Stimulated activated CD8-positive, alpha-beta memory T cell treated with anti-CD3 and anti-CD28 coated beads, Interleukin-12 subunit alpha, Interleukin-12 subunit beta, amount 100 ng/mL, for 24 hours (primary cell): ENCODE data around the gene ELAVL4.
"Not testable (repeated sequence)": the region's sequence is repeated elsewhere in the genome, so short reads cannot be mapped to it uniquely, and the experiment has no call there.

Experiments used
- DNase-seq: peaks from one replicate; pipeline ENCODE4 v3.0.0-alpha.2; 2020; ENCODE audit errors: extremely low read depth

The ELAVL4 gene

GRCh38 chr1:50123071-50123470 is 14.4 kb downstream of the ELAVL4 start:
- no peak for DNase-seq

- DNase-seq = no peak
These were observed 18.4 kb downstream of the ELAVL4 start for GRCh38 chr1:50126927-50127715.

DNA sequence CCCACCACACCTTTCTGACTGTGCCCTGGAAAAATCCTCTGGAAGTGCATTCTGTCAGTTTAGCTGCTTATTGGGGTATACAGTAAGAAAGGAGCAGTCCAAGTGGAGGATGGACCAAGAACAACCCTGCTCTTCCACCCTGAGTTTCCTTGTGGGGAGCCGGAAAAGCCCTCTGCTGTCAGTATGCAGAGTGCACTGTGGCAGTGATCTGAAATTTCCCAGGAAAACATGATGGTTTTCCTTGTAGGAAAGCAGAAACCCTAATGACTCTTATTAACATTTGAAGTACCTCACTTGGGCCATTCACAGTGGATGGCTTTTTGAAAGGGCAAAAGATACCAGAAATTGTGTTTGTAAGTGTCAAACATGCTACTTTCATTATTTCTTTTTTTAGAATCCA is 20.5 kb downstream of the ELAVL4 start:
- DNase-seq = no peak

DNA sequence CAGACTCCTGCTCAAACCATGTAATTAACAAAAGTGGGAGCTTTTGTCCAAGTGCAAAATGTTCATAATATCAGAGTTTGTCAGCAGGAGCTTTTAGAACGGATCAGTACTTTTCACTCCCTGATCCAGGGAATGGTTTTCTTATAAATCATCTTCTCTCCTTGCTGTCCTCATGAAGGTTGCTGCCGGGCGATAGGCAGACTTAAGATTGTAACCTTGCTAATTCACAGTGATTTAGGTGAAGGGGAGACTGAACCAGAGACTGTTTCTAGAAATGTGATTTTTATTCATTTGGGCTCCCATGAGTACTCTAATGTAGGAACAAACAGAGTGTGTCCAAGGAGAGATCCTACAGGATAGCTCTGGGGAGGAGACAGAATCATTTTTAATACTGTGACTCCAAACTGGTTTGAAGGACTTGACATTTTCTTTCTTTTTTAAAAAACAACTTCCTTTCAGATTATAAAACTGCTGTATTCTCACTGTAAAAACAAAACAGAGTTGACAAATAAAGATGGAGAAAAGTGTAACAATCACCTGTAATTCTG is 23.7 kb downstream of the ELAVL4 start:
- no peak for DNase-seq

GRCh38 chr1:50135716-50136115 is 27.0 kb downstream of the ELAVL4 start:
- DNase-seq = no peak

DNA sequence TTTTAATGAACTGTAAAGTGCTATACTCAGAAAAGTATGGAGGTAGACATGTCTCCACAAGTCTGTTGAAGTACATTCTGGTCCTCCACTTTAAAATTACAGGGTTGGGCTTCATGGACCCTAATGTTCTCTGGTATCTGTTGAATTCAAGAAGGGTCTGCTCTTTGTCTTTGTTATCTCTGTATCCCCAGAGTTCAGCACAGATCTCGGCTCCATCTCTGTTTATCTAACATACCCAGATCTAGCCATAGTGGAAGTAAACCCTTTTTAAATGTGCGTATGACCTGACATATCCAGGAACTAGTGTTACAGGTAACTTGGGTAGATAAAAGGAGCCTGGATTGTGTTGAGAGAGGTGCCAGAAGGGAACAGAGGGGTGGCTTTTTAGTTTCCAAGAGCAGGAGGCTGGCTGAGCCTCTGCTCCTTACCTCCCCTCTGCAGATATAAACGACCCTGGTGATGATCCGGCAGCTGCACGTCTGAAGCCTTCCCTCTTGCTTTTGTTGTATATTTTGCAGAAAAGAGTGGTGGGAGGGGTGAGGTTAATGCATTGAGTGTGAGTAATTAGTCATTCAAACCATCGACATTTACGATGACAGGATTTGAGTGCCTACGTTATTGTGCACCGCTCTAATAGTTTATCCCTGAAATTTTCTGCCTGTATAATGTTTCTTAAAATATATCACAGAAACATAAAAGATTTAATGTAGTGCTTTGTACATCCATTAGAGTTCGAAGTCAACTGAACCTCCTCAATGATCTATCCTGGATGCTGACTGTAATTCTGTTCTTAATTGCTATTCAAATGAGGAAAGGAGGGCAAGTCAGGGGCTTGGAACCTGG is 30.8 kb downstream of the ELAVL4 start:
- no peak for DNase-seq

DNA sequence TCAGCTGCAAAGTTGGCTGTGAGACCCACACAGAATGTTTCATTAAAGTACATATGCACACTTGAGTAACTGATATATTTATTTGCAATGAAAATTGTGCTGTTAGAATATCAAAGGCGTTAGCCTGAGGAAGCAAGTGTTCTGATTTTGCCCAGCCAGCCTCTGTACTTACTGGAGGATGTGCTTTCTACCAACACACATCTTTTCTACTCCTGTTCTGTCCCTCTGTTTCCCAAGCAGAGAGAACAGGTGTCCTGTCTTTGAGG is 31.4 kb downstream of the ELAVL4 start:
- DNase-seq = no peak

- DNase-seq = no peak
These were observed 38.6 kb downstream of the ELAVL4 start for GRCh38 chr1:50147191-50147850.

GRCh38 chr1:50148142-50148923 is 39.6 kb downstream of the ELAVL4 start:
- DNase-seq = no peak

GRCh38 chr1:50152236-50152635 is 43.5 kb downstream of the ELAVL4 start:
- no peak for DNase-seq

DNA sequence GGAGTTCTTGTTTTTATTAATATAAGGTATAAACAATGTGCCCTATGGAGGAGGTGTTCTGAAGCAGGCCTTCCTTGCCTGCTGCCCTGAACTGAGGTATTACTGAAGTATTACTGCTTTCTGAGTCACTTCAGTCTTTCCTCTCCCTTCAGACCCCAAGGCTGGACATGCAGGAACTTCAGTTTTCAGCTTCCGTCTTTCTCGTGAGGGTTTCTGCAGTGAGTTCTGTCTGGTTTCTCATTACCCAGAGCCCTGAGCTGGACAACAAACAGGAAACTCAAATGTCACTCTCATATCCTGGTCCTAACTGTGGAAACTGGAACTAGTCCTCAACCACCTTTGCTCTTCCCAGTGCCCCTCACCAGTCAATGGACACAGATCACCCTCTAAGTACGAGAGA is 46.8 kb downstream of the ELAVL4 start:
- no peak for DNase-seq

- no peak for DNase-seq
These were observed 47.7 kb downstream of the ELAVL4 start for GRCh38 chr1:50156241-50157010.

DNA sequence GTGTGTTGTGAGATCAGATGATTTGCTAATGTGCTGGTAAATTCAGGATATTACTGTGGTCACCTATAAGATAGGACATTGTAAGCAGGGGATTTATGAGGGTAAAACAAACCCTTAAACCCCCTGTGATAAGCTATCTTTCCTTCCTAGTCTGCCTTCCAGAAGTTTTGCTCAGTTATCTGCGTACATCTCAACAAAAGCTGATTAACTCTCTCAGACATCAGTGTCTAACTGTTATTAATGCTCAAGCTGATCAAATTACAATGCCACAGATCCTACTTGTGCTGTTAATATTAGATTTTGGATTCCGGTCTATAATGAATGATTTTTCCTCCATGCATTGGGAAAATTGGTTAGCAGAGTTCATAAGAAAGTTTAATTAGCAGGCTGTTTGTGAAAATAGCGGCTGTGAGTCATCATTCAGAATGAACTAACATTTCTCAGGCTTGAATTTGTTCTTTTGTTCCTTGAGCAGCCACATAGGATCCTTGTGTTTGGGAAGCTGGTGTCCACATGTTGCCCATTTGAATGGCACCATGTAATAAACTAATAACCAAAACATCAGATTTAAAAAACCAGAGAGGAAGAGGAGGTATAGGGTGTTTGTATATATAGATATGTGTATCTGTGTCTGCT is 48.7 kb downstream of the ELAVL4 start:
- no peak for DNase-seq

- DNase-seq = no peak
These were observed 49.7 kb downstream of the ELAVL4 start for GRCh38 chr1:50158421-50158820.

DNA sequence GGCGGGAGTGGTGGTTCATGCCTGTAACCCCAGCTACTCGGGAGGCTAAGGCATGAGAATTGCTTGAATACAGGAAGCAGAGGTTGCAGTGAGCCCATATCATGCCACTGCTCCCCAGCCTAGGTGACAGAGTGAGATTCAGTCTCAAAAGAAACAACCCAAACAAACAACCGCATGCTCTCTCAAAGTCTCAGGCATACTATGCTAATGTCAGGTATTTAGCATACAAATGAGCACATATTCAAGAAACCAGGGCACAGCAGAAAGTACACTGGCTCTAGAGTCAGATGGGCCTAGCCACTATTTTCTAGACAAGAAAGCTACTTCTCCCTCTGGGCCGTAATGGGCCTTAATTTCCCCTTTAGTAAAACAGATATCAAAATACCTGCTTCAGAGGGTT is 55.0 kb downstream of the ELAVL4 start:
- no peak for DNase-seq

DNA sequence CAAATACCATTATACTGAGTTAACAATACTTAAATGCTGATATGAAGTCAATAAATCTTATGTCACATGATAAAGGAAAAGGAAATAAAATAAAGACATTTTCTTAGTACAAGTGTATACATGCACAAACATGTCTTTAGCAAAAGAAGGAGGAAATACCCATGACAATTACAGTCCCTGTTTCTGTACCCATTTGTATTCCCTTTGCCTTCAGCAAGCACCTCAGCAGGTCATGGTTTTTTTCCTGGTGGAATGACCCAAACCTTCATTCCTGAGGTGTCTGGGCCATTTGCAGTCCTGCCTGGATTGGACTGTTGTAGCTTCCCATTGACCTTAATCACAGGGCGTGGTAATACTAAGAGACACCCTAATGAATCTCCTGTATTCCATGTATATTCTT is 57.6 kb downstream of the ELAVL4 start:
- not testable (repeated sequence) for DNase-seq

- DNase-seq = no peak
These were observed 63.6 kb downstream of the ELAVL4 start for GRCh38 chr1:50172299-50172698.

- DNase-seq = no peak
These were observed 65.4 kb downstream of the ELAVL4 start for GRCh38 chr1:50174101-50174500.

DNA sequence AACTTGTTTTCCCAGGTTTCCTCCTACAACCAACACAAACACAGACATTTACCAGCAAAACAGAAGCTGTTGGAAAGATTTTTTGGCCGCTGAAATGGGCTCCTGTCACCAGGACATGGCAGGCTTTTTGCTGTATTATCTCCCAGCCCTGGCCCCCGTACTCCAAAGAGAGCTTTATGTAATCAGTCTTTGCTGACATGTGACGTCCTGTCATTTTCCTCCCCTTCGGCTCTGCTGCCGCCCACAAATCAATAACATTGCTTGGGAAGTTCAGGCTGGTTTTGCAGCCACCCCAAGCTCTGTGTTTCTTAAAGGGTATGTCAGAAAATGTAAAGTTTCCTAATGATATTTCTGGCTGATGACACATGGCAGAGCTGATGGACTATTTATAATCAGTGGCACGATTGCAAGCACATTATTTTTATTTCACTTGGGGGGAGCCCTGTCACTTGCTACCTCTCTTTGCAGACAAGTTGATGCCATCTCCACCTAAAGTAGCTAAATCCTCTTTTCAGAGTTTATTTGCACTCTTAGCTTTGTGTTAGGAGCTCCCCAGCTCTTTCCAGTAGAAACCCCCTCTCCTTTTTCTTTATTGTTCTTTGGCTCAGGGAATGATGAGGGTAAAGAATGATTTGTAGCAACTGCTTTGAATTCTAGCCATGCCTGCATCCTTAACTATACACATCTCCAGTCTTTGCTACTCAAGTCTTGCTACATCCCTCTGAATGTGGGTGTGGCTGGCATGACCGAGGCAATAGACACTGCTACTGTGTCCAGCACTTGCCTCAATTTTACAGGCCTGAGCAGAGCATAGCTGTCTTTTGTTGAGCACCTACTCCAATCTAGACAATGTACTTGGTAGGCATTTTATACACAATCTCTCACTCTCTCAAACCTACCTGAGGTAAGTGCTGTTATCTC is 67.3 kb downstream of the ELAVL4 start:
- no peak for DNase-seq
